Hepatocyte (in vitro differentiated cells): ENCODE data around the gene VASH2.

Experiments used
- CTCF ChIP-seq: fragments of 200-600 bp; sonication (generic); IDR thresholded peaks from 2 replicates; pipeline ENCODE4 v1.5.1; 2016; ENCODE audit warnings: antibody characterized with exemption, mild to moderate bottlenecking; ENCODE audit not compliant: poor library complexity
- EZH2 ChIP-seq: fragments of 200-600 bp; sonication (generic); IDR thresholded peaks from 2 replicates; pipeline ENCODE4 v1.6.1; 2016; ENCODE audit warnings: antibody characterized with exemption, mild to moderate bottlenecking, borderline replicate concordance

GRCh38 chr1:212918824-212919223 lies 31.5 kb upstream of the VASH2 start:
- TF ChIP-seq CTCF (no peak), EZH2 (no peak)
